ENCODE measurements around the gene MED23.

Gene MED23

DNA sequence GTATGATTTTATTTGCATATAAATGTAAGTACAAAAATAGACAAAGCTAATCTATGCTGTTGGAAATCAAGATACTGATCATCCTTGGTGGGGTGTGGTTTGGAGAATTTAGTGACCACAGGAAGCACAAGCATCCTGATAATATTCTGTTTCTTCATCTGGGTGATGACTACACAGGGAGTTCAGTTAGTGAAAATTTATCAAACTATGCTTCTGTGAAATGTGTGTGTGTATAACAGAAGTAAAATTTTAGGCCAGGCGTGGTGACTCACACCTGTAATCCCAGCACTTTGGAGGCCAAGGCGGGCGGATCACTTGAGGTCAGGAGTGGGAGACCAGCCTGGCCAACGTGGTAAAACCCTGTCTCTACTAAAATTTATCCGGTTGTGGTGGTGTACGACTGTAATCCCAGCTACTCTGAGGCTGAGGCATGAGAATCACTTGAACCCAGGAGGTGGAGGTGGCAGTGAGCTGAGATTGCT is 29.6 kb upstream of the MED23 start:
- Histone ChIP-seq H2AFZ (ENCODE audit: low read length) (no peak overlapping the region), H3K79me2 (ENCODE audit: low read length) (no peaks in the 10 kb centered on the region), H3K27me3 (replicated peaks; ENCODE audit: insufficient read depth, low read length) (no peaks in the 10 kb centered on the region), H3K4me2 (ENCODE audit: low read depth, low read length) (no peak overlapping the region), H3K27ac (ENCODE audit: low read length) (no peak overlapping the region), H3K4me1 (ENCODE audit: low read length) (0 out of 2 replicates have a peak, but pooled peaks cover 5% of the 10 kb centered on the region), H4K20me1 (ENCODE audit: insufficient read depth, low read length) (no peaks in the 10 kb centered on the region), H3K9ac (ENCODE audit: low read length) (no peak overlapping the region), H3F3A (ENCODE audit: insufficient read depth, low read length) (peaks cover 6% of the 10 kb centered on the region; the same call in 1 of the 2 replicates), H3K9me3 (replicated peaks; ENCODE audit: insufficient read depth, low read length) (no peaks in the 10 kb centered on the region), H3K4me3 (ENCODE audit: low read length) (no peak overlapping the region), H3K36me3 (replicated peaks; ENCODE audit: insufficient read depth, low read length) (no peaks in the 10 kb centered on the region), H3K9me2 (replicated peaks; ENCODE audit: insufficient read depth, low read length) (no peaks in the 10 kb centered on the region)
- no peak for DNase-seq
- no peak for TF ChIP-seq EZH2 (optimal IDR thresholded peaks at IDR 0.05; ENCODE audit: low read depth, low read length)
- TF ChIP-seq EZH2phosphoT487 (IDR thresholded peaks at IDR 0.05; ENCODE audit: low read length) = no peak
- TF ChIP-seq, protein P1, sequence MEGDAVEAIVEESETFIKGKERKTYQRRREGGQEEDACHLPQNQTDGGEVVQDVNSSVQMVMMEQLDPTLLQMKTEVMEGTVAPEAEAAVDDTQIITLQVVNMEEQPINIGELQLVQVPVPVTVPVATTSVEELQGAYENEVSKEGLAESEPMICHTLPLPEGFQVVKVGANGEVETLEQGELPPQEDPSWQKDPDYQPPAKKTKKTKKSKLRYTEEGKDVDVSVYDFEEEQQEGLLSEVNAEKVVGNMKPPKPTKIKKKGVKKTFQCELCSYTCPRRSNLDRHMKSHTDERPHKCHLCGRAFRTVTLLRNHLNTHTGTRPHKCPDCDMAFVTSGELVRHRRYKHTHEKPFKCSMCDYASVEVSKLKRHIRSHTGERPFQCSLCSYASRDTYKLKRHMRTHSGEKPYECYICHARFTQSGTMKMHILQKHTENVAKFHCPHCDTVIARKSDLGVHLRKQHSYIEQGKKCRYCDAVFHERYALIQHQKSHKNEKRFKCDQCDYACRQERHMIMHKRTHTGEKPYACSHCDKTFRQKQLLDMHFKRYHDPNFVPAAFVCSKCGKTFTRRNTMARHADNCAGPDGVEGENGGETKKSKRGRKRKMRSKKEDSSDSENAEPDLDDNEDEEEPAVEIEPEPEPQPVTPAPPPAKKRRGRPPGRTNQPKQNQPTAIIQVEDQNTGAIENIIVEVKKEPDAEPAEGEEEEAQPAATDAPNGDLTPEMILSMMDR (IDR thresholded peaks at IDR 0.05; ENCODE audit: low read length) = no peak

DNA sequence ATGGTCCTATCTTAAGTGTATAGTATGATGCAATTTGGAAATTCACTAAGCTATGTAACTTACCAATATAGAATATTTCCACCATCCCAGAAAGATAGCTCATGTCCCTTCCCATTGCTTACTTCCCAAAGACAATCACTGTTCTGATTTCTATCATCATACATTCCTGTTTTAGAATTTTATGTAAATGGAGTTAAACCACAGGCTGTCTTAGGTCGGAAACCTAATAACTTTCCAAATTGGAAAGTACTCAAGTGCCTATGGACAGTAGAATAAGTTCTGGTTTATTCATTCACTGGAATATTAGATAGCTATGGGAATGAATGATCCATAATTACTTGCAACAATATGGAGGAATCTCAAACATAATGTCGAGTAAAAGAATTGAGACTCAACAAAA is 29.2 kb upstream of the MED23 start:
- Histone ChIP-seq H3K9me2 (replicated peaks; ENCODE audit: insufficient read depth, low read length) (no peaks in the 10 kb centered on the region), H3F3A (ENCODE audit: insufficient read depth, low read length) (peaks cover 6% of the 10 kb centered on the region; the same call in 1 of the 2 replicates), H3K27me3 (replicated peaks; ENCODE audit: insufficient read depth, low read length) (no peaks in the 10 kb centered on the region), H3K9me3 (replicated peaks; ENCODE audit: insufficient read depth, low read length) (no peaks in the 10 kb centered on the region), H3K4me3 (ENCODE audit: low read length) (no peak overlapping the region), H3K4me1 (ENCODE audit: low read length) (0 out of 2 replicates have a peak, but pooled peaks cover 5% of the 10 kb centered on the region), H3K4me2 (ENCODE audit: low read depth, low read length) (no peak overlapping the region), H3K79me2 (ENCODE audit: low read length) (no peaks in the 10 kb centered on the region), H3K27ac (ENCODE audit: low read length) (no peak overlapping the region), H3K9ac (ENCODE audit: low read length) (no peak overlapping the region), H4K20me1 (ENCODE audit: insufficient read depth, low read length) (no peaks in the 10 kb centered on the region), H2AFZ (ENCODE audit: low read length) (no peak overlapping the region), H3K36me3 (replicated peaks; ENCODE audit: insufficient read depth, low read length) (no peaks in the 10 kb centered on the region)
- TF ChIP-seq EZH2 (optimal IDR thresholded peaks at IDR 0.05; ENCODE audit: low read depth, low read length) = no peak
- no peak for TF ChIP-seq EZH2phosphoT487 (IDR thresholded peaks at IDR 0.05; ENCODE audit: low read length)
- TF ChIP-seq, protein P1 (IDR thresholded peaks at IDR 0.05; ENCODE audit: low read length) = no peak
- DNase-seq = no peak

DNA sequence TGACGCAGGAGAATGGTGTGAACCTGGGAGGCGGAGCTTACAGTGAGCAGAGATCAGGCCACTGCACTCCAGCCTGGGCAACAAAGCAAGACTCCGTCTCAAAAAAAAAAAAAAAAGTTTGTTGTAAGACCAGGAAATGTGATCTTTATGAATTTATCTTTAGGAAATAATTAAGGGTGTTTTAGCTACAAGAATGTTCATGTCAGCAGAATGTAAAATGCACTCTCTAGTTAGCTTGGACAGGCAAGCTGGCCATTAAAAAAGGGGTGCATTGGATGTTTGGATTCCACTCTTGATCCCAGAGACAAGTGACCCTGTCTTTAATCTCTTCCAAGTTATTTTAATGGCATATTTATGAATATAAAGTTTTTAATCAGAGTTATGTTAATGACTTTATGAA is 28.6 kb upstream of the MED23 start:
- Histone ChIP-seq H2AFZ (ENCODE audit: low read length) (no peak overlapping the region), H3K9ac (ENCODE audit: low read length) (no peak overlapping the region), H3K27me3 (replicated peaks; ENCODE audit: insufficient read depth, low read length) (no peaks in the 10 kb centered on the region), H3K9me3 (replicated peaks; ENCODE audit: insufficient read depth, low read length) (no peaks in the 10 kb centered on the region), H3K4me1 (ENCODE audit: low read length) (0 out of 2 replicates have a peak, but pooled peaks cover 5% of the 10 kb centered on the region), H3K4me3 (ENCODE audit: low read length) (no peak overlapping the region), H3F3A (ENCODE audit: insufficient read depth, low read length) (peaks cover 6% of the 10 kb centered on the region; the same call in 1 of the 2 replicates), H4K20me1 (ENCODE audit: insufficient read depth, low read length) (no peaks in the 10 kb centered on the region), H3K27ac (ENCODE audit: low read length) (no peak overlapping the region), H3K9me2 (replicated peaks; ENCODE audit: insufficient read depth, low read length) (no peaks in the 10 kb centered on the region), H3K36me3 (replicated peaks; ENCODE audit: insufficient read depth, low read length) (no peaks in the 10 kb centered on the region), H3K79me2 (ENCODE audit: low read length) (no peaks in the 10 kb centered on the region), H3K4me2 (ENCODE audit: low read depth, low read length) (no peak overlapping the region)
- DNase-seq = no peak
- TF ChIP-seq EZH2phosphoT487 (IDR thresholded peaks at IDR 0.05; ENCODE audit: low read length) = no peak
- TF ChIP-seq, protein P1 (IDR thresholded peaks at IDR 0.05; ENCODE audit: low read length) = no peak
- no peak for TF ChIP-seq EZH2 (optimal IDR thresholded peaks at IDR 0.05; ENCODE audit: low read depth, low read length)
